Adipocyte (in vitro differentiated cells): Measurements from ENCODE around the gene ADD2.
"Not testable (repeated sequence)": the region's sequence is repeated elsewhere in the genome, so short reads cannot be mapped to it uniquely, and the experiment has no call there.

ENCODE experiments used
- DNase-seq: peaks from one replicate; pipeline ENCODE4 v3.0.0-alpha.2; 2015; ENCODE audit warnings: low read depth
- H3K27me3 ChIP-seq: replicated peaks from 2 replicates; pipeline ENCODE4 v1.7.0; 2013; ENCODE audit warnings: mild to moderate bottlenecking, low read length, moderate library complexity; ENCODE audit not compliant: control insufficient read depth, insufficient read depth
- H3K36me3 ChIP-seq: 2 replicates; pipeline ENCODE4 v1.7.0; 2013; ENCODE audit warnings: low read length, mild to moderate bottlenecking, moderate library complexity; ENCODE audit not compliant: control insufficient read depth, insufficient read depth, severe bottlenecking
- H3K4me1 ChIP-seq: 2 replicates; pipeline ENCODE4 v1.7.0; 2013; ENCODE audit warnings: mild to moderate bottlenecking, low read length, moderate library complexity; ENCODE audit not compliant: control insufficient read depth, insufficient read depth
- H3K4me3 ChIP-seq: 2 replicates; pipeline ENCODE4 v1.7.0; 2013; ENCODE audit warnings: mild to moderate bottlenecking, low read length, moderate library complexity
- H3K9ac ChIP-seq: 2 replicates; pipeline ENCODE4 v1.7.0; 2013; ENCODE audit warnings: mild to moderate bottlenecking, low read length, moderate library complexity
- H3K9me3 ChIP-seq: 2 replicates; pipeline ENCODE4 v1.7.0; 2013; ENCODE audit warnings: mild to moderate bottlenecking, low read length, moderate library complexity; ENCODE audit not compliant: control insufficient read depth

ADD2 gene

GRCh38 chr2:70748002-70748784 is 19.8 kb downstream of the ADD2 start:
- Histone ChIP-seq H3K9ac (no peak overlapping the region), H3K4me3 (no peak overlapping the region), H3K4me1 (no peaks in the 10 kb centered on the region), H3K36me3 (no peaks in the 10 kb centered on the region), H3K27me3 (peaks cover 27% of the 10 kb centered on the region), H3K9me3 (no peaks in the 10 kb centered on the region)
- DNase-seq: no peak

GRCh38 chr2:70747284-70747683 is 20.7 kb downstream of the ADD2 start:
- Histone ChIP-seq H3K4me3 (no peak overlapping the region), H3K9ac (no peak overlapping the region), H3K4me1 (no peaks in the 10 kb centered on the region), H3K9me3 (no peaks in the 10 kb centered on the region), H3K27me3 (peaks cover 18% of the 10 kb centered on the region), H3K36me3 (no peaks in the 10 kb centered on the region)
- DNase-seq: no peak

- no peak for DNase-seq
- no peaks in the 10 kb centered on the region for H3K9me3 ChIP-seq
- no peaks in the 10 kb centered on the region for H3K36me3 ChIP-seq
- no peaks in the 10 kb centered on the region for H3K4me1 ChIP-seq
- no peak overlapping the region for H3K9ac ChIP-seq
- no peak overlapping the region for H3K4me3 ChIP-seq
- H3K27me3 ChIP-seq: peaks cover 18% of the 10 kb centered on the region
Observed at GRCh38 chr2:70746094-70746974, 21.7 kb downstream of the ADD2 start.

- Histone ChIP-seq H3K36me3 (no peaks in the 10 kb centered on the region), H3K4me1 (no peaks in the 10 kb centered on the region), H3K4me3 (no peak overlapping the region), H3K9me3 (no peaks in the 10 kb centered on the region), H3K27me3 (peaks cover 10% of the 10 kb centered on the region), H3K9ac (no peak overlapping the region)
- DNase-seq: no peak
Observed at GRCh38 chr2:70745276-70745825, 22.6 kb downstream of the ADD2 start.

GRCh38 chr2:70744397-70744796 is 23.6 kb downstream of the ADD2 start:
- no peak overlapping the region for H3K9ac ChIP-seq
- no peaks in the 10 kb centered on the region for H3K9me3 ChIP-seq
- no peak overlapping the region for H3K4me3 ChIP-seq
- no peaks in the 10 kb centered on the region for H3K4me1 ChIP-seq
- peaks cover 6% of the 10 kb centered on the region for H3K27me3 ChIP-seq
- DNase-seq: no peak
- H3K36me3 ChIP-seq: no peaks in the 10 kb centered on the region

- Histone ChIP-seq H3K4me3 (no peak overlapping the region), H3K27me3 (peaks cover 4% of the 10 kb centered on the region), H3K36me3 (no peaks in the 10 kb centered on the region), H3K4me1 (no peaks in the 10 kb centered on the region), H3K9ac (no peak overlapping the region), H3K9me3 (no peaks in the 10 kb centered on the region)
- DNase-seq: no peak
Observed at GRCh38 chr2:70743677-70744076, 24.3 kb downstream of the ADD2 start.

- Histone ChIP-seq H3K9me3 (no peaks in the 10 kb centered on the region), H3K36me3 (no peaks in the 10 kb centered on the region), H3K27me3 (peaks cover 4% of the 10 kb centered on the region), H3K4me1 (no peaks in the 10 kb centered on the region), H3K9ac (no peak overlapping the region), H3K4me3 (no peak overlapping the region)
- no peak for DNase-seq
Observed at GRCh38 chr2:70743068-70743467, 24.9 kb downstream of the ADD2 start.

GRCh38 chr2:70739492-70739891 is 28.5 kb downstream of the ADD2 start:
- H3K9ac ChIP-seq, H3K4me3 ChIP-seq, DNase-seq: not testable (repeated sequence)

GRCh38 chr2:70738159-70738558 is 29.8 kb downstream of the ADD2 start:
- no peaks in the 10 kb centered on the region for H3K4me1 ChIP-seq
- no peak for DNase-seq
- H3K27me3 ChIP-seq: peaks cover 22% of the 10 kb centered on the region
- H3K9me3 ChIP-seq: no peaks in the 10 kb centered on the region
- H3K9ac ChIP-seq: no peak overlapping the region
- no peaks in the 10 kb centered on the region for H3K36me3 ChIP-seq
- H3K4me3 ChIP-seq: no peak overlapping the region

More at GRCh38 chr2:70739492-70739891, 28.5 kb downstream of the ADD2 start:
- H3K27me3 ChIP-seq, H3K4me1 ChIP-seq, H3K9me3 ChIP-seq, H3K36me3 ChIP-seq: not testable (repeated sequence)

GRCh38 chr2:70735071-70735470 is 32.9 kb downstream of the ADD2 start:
- no peaks in the 10 kb centered on the region for H3K9me3 ChIP-seq
- no peak overlapping the region for H3K9ac ChIP-seq
- peaks cover 39% of the 10 kb centered on the region for H3K27me3 ChIP-seq
- no peak for DNase-seq
- H3K36me3 ChIP-seq: no peaks in the 10 kb centered on the region
- H3K4me1 ChIP-seq: no peaks in the 10 kb centered on the region
- no peak overlapping the region for H3K4me3 ChIP-seq

- Histone ChIP-seq H3K9me3 (no peaks in the 10 kb centered on the region), H3K9ac (no peak overlapping the region), H3K4me3 (no peak overlapping the region), H3K36me3 (no peaks in the 10 kb centered on the region), H3K27me3 (peaks cover 39% of the 10 kb centered on the region), H3K4me1 (no peaks in the 10 kb centered on the region)
- DNase-seq: no peak
Observed at GRCh38 chr2:70733646-70734180, 34.3 kb downstream of the ADD2 start.
